Endothelial cell of umbilical vein (primary cell): ENCODE results near the gene BORCS6. TPM values are rescaled to one million over a fixed set of nuclear protein-coding genes. Genes with fewer than 3 reads are reported as not detected.

Experiments
- BruUV-seq: library from RNA; stranded (reverse); fragments of 400-500 nt; replicated peaks from 2 replicates; lab custom pipeline; 2021; lab: Mats Ljungman, UMichigan
- CTCF ChIA-PET: fragments of 300-600, 350-600 bp; sonication (Branson Sonifier 250); formaldehyde crosslinking; loops from one replicate; lab custom pipeline; 2021; ENCODE audit warnings: antibody characterized with exemption, inconsistent platforms; lab: Charles Lee
- POLR2A ChIA-PET: fragments of 300-600, 350-600 bp; sonication (Branson Sonifier 250); formaldehyde crosslinking; loops from one replicate; lab custom pipeline; 2021; ENCODE audit warnings: antibody characterized with exemption, inconsistent platforms; lab: Charles Lee
- DNase-seq: peaks from one replicate; pipeline ENCODE4 v3.0.0-alpha.2; 2011; ENCODE audit warnings: low read depth, low spot score
- FAIRE-seq: peaks from 2 replicates; lab custom pipeline; 2011; peaks lifted over from hg19 to GRCh38; lab: Jason Lieb, UNC
- H2AFZ ChIP-seq: 2 replicates; pipeline ENCODE4 v1.6.0; 2012; ENCODE audit warnings: low read depth, low read length, control low read depth, inconsistent platforms
- H3K27ac ChIP-seq: 2 replicates; pipeline ENCODE4 v1.5.1; 2011; ENCODE audit warnings: low read depth, mild to moderate bottlenecking, control low read depth, low read length, moderate library complexity; ENCODE audit not compliant: insufficient read depth
- H3K27me3 ChIP-seq, 2 experiments: 2 replicates each; pipeline versions ENCODE4 v1.6.0 to v1.6.1; 2011; ENCODE audit warnings: low read length in 2 of 2, mixed read lengths in 1 of 2; ENCODE audit not compliant: control insufficient read depth in 2 of 2, insufficient read depth in 2 of 2
- H3K36me3 ChIP-seq, 2 experiments: 2 replicates in 1 of 2; 3 replicates in 1 of 2; pipeline ENCODE4 v1.5.1; 2011; ENCODE audit warnings: low read length in 2 of 2, mild to moderate bottlenecking in 1 of 2, moderate library complexity in 1 of 2; ENCODE audit not compliant: control insufficient read depth in 2 of 2, insufficient read depth in 2 of 2; ENCODE audit errors: extremely low read depth in 1 of 2
- H3K4me1 ChIP-seq: 3 replicates; pipeline ENCODE4 v1.5.1; 2011; ENCODE audit warnings: mild to moderate bottlenecking, low read length; ENCODE audit not compliant: control insufficient read depth, insufficient read depth; ENCODE audit errors: extremely low read depth
- H3K4me2 ChIP-seq: 2 replicates; pipeline ENCODE4 v1.6.1; 2011; ENCODE audit warnings: low read length, control low read depth, mixed read lengths; ENCODE audit not compliant: insufficient read depth
- H3K4me3 ChIP-seq, 3 experiments: fragments of 200-600 bp in 1 of 3; sonication (generic), shearing (Covaris generic) in 1 of 3; replicated peaks in 1 of 3; 2 replicates each; pipeline ENCODE4 v1.5.1; 2011 to 2016; ENCODE audit warnings: control low read depth in 3 of 3, low read length in 3 of 3, mild to moderate bottlenecking in 2 of 3, inconsistent platforms in 1 of 3, low read depth in 1 of 3, moderate library complexity in 1 of 3; ENCODE audit not compliant: insufficient read depth in 1 of 3
- H3K79me2 ChIP-seq: 2 replicates; pipeline ENCODE4 v1.6.0; 2012; ENCODE audit warnings: low read length, inconsistent platforms; ENCODE audit not compliant: control insufficient read depth, insufficient read depth
- H3K9ac ChIP-seq: replicated peaks from 2 replicates; pipeline ENCODE3; 2011; ENCODE audit warnings: low read length, control low read depth; ENCODE audit not compliant: insufficient read depth; ENCODE audit errors: extremely low read depth
- H3K9me1 ChIP-seq: replicated peaks from 3 replicates; pipeline ENCODE4 v1.6.0; 2011; ENCODE audit warnings: mild to moderate bottlenecking, low read length; ENCODE audit not compliant: control insufficient read depth, insufficient read depth; ENCODE audit errors: extremely low read depth
- H3K9me3 ChIP-seq: replicated peaks from 2 replicates; pipeline ENCODE4 v1.5.1; 2012; ENCODE audit warnings: low read length, inconsistent platforms; ENCODE audit not compliant: control insufficient read depth, insufficient read depth
- H4K20me1 ChIP-seq: replicated peaks from 2 replicates; pipeline ENCODE3; 2011; ENCODE audit warnings: mild to moderate bottlenecking, low read length; ENCODE audit not compliant: control insufficient read depth, insufficient read depth; ENCODE audit errors: extremely low read depth
- CTCF ChIP-seq, 2 donors: IDR thresholded peaks; 1 replicate in 1 of 2; 2 replicates in 1 of 2; pipeline ENCODE4 v1.5.1; 2011; ENCODE audit warnings: low read length in 2 of 2, mild to moderate bottlenecking in 2 of 2, moderate library complexity in 2 of 2, control low read depth in 1 of 2, inconsistent platforms in 1 of 2, low read depth in 1 of 2; ENCODE audit not compliant: insufficient read depth in 1 of 2; ENCODE audit errors: extremely low read depth in 1 of 2
- EZH2 ChIP-seq: IDR thresholded peaks from 2 replicates; pipeline ENCODE4 v1.6.1; 2012; ENCODE audit warnings: borderline replicate concordance, low read depth, mild to moderate bottlenecking, moderate library complexity, low read length, inconsistent platforms; ENCODE audit not compliant: severe bottlenecking
- FOS ChIP-seq: IDR thresholded peaks from 2 replicates; pipeline ENCODE4 v1.6.1; 2011; ENCODE audit warnings: mild to moderate bottlenecking, low read length, moderate library complexity, borderline replicate concordance; ENCODE audit not compliant: insufficient read depth
- MAX ChIP-seq: IDR thresholded peaks from 2 replicates; pipeline ENCODE4 v1.6.1; 2011; ENCODE audit not compliant: insufficient read depth, insufficient read length
- POLR2A ChIP-seq: IDR thresholded peaks from 2 replicates; pipeline ENCODE4 v1.6.1; 2012; ENCODE audit warnings: low read depth, mild to moderate bottlenecking, control low read depth, low read length
- POLR2AphosphoS5 ChIP-seq: IDR thresholded peaks from 2 replicates; pipeline ENCODE4 v1.6.1; 2012; ENCODE audit warnings: low read depth, mild to moderate bottlenecking, control low read depth, low read length, moderate library complexity; ENCODE audit not compliant: insufficient read depth
- dilution Hi-C: fragments of 300-500 bp; cut with MboI; formaldehyde crosslinking; loops from one replicate; pipeline ENCODE4 v1.15.0; 2019; ENCODE audit warnings: low sequenced_read_pairs; ENCODE audit not compliant: extremely low pct_ligation_motif_present
- intact Hi-C: fragments of 100-400 bp; cut with micrococcal nuclease; formaldehyde crosslinking; loops from one replicate; pipeline ENCODE4 v1.10.0; 2022
- polyA plus RNA-seq, 4 experiments: library from polyadenylated mRNA; depleted of rRNA in 3 of 4; stranded (reverse) in 3 of 4; unstranded in 1 of 4; fragments of >200 nt; gene quantifications; 2 replicates each; pipeline versions ENCODE4 v1.2.1 to v1.2.3, GENCODE V29; 2011 to 2012; ENCODE audit warnings: missing spikeins in 1 of 4
- total RNA-seq: library from RNA; stranded (reverse); gene quantifications from 2 replicates; pipeline ENCODE4 v1.2.3, GENCODE V29; 2021

The BORCS6 gene
- total and polyA plus RNA-seq, 2 donors (not counting 3 experiments of a cell fraction or from before 2014, with no cell fraction given) = 8.0 to 9.0 TPM

- ChIA-PET CTCF (interaction anchor here (0.6 to 2.1 kb wide), 9 partner anchors 8 to 38 kb away, joined by 3 to 10 read pairs (median 4); partner anchors contain the start of genes BORCS6 and CTC1), POLR2A (interaction anchor here (0.6 to 2.3 kb wide), 7 partner anchors 11 to 226 kb away, joined by 3 to 14 read pairs (median 4); partner anchors contain the start of genes BORCS6, CTC1 and NDEL1)
- Histone ChIP-seq H3K9ac (peak within 1 kb of the TSS; percentile 77), H3K27me3 (no peaks in the 10 kb centered on the region), H2AFZ (peak within 1 kb of the TSS; percentile 72), H4K20me1 (no peaks in the 10 kb centered on the region), H3K9me1 (no peaks in the 10 kb centered on the region), H3K4me1 (peaks cover 13% of the 10 kb centered on the region), H3K36me3 (peaks cover 2 to 4% of the 10 kb centered on the region in 2 experiments), H3K4me2 (peak within 1 kb of the TSS; percentile 74), H3K79me2 (peaks cover 33% of the 10 kb centered on the region), H3K4me3 (peak within 1 kb of the TSS; percentile 39 to 78 (median 77)), H3K27ac (peak within 1 kb of the TSS; percentile 62), H3K9me3 (no peaks in the 10 kb centered on the region)
- intact Hi-C loops (loop anchor here (1.0 kb wide), 3 partner anchors 10 to 23 kb away; no protein-coding TSS in a partner anchor), dilution Hi-C loops (no loop called here)
- DNase-seq (peak; percentile 94), FAIRE-seq (peak; percentile 99)
- TF ChIP-seq MAX (peak; percentile 88), EZH2 (no peak), POLR2A (peak; percentile 73), POLR2AphosphoS5 (peak; percentile 77)
- BruUV-seq = TSS peak; percentile 84
Measured at GRCh38 chr17:8209907-8210760, 20.2 kb upstream of the BORCS6 start, which contains the start of gene AURKB. Gene AURKB, minus strand, starts transcription at chr17:8210575. Its CDS starts 351 bp downstream, at chr17:8210224.

- no peak overlapping the region for H2AFZ ChIP-seq
- CTCF ChIA-PET = no interaction called here
- intact Hi-C loops = no loop called here
- no peaks in the 10 kb centered on the region for H4K20me1 ChIP-seq
- H3K4me1 ChIP-seq = peaks cover 13% of the 10 kb centered on the region
- DNase-seq (no peak), FAIRE-seq (no peak)
- BruUV-seq = no TSS peak
- no peak overlapping the region for H3K4me3 ChIP-seq
- TF ChIP-seq MAX = no peak
- no peak for TF ChIP-seq FOS
- TF ChIP-seq CTCF (IDR thresholded peaks at IDR 0.05; ENCODE audit: extremely low read depth in 1 of 2, insufficient read depth in 1 of 2, low read depth in 1 of 2, low read length in 2 of 2) = no peak
- H3K79me2 ChIP-seq = peaks cover 33% of the 10 kb centered on the region
- H3K27ac ChIP-seq = no peak overlapping the region
- POLR2A ChIA-PET = no interaction called here
- no peak overlapping the region for H3K4me2 ChIP-seq
- peaks cover 3 to 7% of the 10 kb centered on the region in 2 experiments for H3K36me3 ChIP-seq
- dilution Hi-C loops = no loop called here
- H3K9me3 ChIP-seq = no peaks in the 10 kb centered on the region
- H3K27me3 ChIP-seq = no peaks in the 10 kb centered on the region
- H3K9me1 ChIP-seq = no peaks in the 10 kb centered on the region
- H3K9ac ChIP-seq = no peak overlapping the region
Measured at GRCh38 chr17:8206536-8206935, 16.6 kb upstream of the BORCS6 start.
